HG03280 (cell line): Measurements from ENCODE around the gene UBE2E1.
A peak's percentile ranks its signal among the peaks of the same experiment; 100 is the strongest.
"Not testable (repeated sequence)": the region's sequence is repeated elsewhere in the genome, so short reads cannot be mapped to it uniquely, and the experiment has no call there.

Experiments
- ATAC-seq: cut with Tn5 transposase; IDR thresholded peaks from one replicate; pipeline ENCODE4 v1.9.1; 2021; ENCODE audit warnings: mild to moderate bottlenecking, moderate library complexity; ENCODE audit not compliant: unreplicated experiment

The UBE2E1 gene

DNA sequence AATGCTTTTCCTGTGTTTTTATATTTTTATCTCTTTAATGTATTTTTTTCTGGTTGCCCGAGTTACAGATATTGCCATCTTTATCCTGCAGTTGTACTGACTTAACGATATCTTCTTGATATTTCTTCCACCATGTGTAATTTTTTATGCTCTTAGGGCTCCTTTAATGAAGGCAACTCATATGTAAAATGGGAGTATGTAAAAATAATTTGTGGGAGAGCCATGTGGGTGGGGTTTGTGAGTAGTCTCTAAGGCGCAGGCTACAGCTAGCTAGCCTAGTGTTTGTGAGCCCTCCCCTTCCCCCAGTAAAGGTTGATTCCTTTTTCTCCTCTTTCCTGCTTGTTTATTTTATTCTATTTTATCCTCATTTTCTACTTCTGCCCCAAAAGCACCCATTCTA lies 38.1 kb downstream of the UBE2E1 start:
- ATAC-seq, result no peak

DNA sequence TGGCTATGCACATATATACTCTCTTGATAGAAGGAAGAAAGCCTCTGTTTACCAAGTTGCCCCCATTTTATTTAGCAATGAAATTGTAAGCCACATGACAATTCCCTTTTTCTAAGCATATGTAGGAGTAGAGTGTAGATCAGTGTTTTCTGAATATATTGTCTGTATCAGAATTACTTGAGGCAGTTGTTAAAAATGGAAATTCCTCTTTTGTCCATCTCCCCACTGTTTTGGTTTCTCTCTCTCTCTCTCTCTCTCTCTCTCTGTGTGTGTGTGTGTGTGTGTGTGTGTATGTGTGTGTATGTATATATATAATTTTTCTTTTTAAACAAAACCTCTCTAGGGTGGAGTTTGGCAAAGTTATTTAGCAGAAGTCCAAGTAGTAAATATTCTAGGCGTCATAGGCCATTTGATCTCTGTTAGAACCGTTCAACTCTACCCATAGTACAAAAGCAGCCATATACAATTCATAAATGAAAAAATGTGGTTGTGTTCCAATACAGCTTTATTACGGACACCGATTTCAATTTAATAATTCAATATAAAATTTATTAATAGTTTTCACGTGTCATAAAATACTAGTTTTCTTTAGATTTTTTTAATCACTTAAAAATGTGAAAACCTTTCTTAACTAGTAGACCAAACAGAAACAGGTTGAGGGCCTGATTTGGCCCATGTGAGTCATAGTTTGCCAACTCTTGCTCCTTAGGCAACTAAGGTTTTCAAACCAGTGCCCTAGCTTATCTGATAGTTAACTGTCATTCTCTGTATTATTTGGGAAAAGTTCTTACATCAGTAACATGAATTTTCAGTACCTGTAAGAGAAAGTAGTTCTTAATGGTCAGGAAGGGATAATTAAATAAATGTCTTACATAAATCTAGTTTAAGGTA lies 39.8 kb downstream of the UBE2E1 start:
- no peak for ATAC-seq

DNA sequence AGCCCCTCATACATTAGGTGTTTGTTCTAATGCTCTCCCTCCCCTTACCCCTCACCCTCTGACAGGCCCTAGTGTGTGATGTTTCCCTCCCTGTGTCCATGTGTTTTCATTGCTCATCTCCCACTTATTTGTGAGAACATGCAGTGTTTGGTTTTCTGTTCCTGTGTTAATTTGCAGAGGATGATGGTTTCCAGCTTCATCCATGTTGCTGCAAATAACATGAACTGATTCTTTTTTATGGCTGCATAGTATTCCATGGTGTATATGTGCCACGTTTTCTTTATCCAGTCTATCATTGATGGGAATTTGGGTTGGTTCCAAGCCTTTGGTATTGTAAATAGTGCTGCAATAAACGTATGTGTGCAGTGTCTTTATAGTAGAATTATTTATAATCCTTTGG lies 43.7 kb downstream of the UBE2E1 start:
- ATAC-seq, result not testable (repeated sequence)

- ATAC-seq, result no peak
Observed at GRCh38 chr3:23856286-23856685, 50.5 kb downstream of the UBE2E1 start.

DNA sequence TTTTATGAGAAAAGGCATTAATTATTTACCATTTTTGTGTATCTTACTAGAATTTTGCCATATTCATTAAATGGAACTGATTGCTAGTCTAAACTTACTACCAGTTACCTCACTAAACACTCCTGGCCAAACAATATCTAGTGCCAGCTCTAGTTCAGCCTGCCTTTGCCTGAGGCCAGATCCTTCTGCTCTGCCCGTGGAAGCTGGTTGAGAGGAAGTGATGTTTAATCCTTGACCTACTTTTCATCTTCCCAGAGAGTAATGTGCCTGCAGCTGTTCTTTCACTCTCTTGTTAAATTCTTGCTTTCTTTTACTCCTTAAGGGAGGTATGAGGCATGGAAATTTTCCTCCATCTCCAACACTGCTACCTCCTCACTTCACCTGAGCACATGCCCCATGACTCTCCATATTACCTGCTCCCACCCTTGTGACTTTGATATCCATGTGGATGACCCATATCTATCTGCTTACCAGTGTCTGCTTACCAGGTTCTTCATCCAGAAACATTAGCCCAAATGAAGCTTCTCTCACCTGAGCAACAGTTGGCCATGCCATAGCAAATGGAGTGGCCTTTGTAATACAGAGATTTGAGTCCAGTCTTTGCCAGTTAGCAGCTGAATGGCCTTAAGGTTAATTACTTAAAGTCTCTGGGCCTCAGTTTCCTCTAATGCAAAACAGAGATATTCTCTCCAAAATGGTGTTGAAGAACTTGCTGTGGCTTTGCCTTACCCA lies 53.4 kb downstream of the UBE2E1 start:
- ATAC-seq, result no peak

GRCh38 chr3:23859839-23860382 lies 54.2 kb downstream of the UBE2E1 start:
- no peak for ATAC-seq

DNA sequence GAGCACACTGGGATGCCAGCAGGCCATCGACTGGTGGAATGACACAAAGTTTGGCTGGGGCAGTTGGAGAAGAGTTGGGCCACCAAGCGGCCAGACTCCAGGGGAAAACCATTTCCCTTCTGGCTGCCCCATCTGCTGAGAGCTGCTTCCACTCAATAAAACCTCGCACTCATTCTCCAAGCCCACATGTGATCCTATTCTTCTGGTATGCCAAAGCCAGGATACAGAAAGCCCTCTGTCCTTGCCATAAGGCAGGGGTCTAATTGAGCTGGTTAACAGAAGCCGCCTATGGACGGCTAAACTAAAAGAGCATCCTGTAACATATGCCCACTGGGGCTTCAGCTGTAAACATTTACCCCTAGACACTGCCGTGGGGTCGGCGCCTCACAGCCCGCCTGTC lies 55.9 kb downstream of the UBE2E1 start:
- no peak for ATAC-seq

GRCh38 chr3:23863060-23863459 lies 57.3 kb downstream of the UBE2E1 start:
- ATAC-seq, result no peak

DNA sequence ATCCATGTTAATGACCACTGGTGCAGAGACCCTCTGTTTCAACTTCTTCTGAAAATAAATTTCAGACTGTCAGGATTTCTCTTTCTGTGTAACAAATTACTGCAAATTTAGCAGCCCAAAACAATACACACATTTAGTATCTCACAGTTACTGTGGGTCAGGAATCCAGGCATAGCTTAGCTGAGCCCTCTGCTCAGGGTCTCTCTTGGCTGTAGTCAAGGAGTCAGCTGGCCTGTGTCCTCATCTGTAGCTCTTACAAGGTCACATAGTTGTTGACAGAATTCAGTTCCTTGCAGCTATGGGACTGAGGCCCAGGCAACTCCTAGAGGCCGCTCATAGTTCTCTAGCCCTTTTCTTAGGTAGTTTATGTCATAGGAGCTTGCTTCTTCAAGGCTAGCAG lies 59.2 kb downstream of the UBE2E1 start:
- no peak for ATAC-seq

DNA sequence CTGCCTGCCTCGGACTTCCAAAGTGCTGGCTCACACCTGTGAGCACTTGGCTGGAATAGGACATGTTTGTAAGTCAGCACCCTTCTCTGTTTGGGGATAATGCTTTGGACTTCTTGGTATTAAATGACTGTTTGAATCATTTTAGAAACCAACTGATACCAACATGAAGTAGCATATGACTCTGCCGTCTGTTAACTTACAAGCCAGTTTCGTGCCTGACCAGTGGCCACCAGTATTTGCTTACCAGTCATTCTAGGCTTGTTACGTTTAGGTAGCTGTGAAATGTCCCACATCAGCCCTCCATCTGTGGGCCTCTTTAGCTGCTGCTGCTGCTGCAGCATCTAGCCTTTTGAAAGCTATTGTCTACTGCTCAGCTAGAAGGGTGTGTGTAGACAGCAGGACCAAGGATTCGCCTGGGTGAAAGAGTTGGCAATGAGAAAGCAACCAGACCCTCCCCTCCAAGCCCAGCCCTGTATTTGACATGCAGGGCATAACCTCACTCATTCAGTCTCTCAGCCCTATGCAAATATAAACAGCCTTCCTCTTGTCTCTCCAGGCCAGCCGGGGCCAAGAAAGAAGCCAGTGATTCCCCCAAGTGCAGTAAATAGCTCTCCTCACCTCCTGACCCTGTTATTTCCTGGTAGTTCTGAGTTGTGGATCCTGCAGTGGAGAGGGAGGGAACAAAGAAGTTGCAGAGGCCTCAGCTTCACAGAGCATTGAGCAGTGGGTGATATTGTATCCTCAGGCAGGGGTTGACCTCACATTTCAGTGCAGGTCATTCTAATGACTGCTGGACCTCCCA lies 60.0 kb downstream of the UBE2E1 start:
- peak; percentile 89 for ATAC-seq

DNA sequence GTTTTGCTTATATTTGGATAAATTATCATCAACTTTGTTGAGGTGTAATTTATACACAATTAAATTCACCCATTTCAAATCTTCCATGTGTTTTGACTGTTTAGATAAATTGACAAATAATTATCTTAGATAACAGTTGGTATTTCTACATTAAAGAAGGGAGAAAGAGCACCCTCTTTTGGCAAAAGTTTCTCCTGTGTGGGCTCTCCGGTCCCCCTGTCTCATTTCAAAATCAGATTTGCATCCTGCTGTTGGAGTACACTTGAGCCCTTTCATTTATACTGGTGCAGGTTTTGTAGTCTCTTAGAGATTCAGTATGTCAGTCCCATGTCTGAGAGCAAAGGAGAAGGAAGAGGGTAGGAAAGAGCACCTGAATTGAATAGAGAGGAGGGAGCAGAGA lies 61.6 kb downstream of the UBE2E1 start:
- no peak for ATAC-seq

GRCh38 chr3:23867838-23868237 lies 62.1 kb downstream of the UBE2E1 start:
- ATAC-seq, result no peak

- ATAC-seq, result no peak
Observed at GRCh38 chr3:23869977-23870662, 64.4 kb downstream of the UBE2E1 start.

GRCh38 chr3:23870663-23871043 lies 64.9 kb downstream of the UBE2E1 start:
- ATAC-seq, result not testable (repeated sequence)

GRCh38 chr3:23871361-23871760 lies 65.6 kb downstream of the UBE2E1 start:
- ATAC-seq, result not testable (repeated sequence)

- ATAC-seq, result no peak
Observed at GRCh38 chr3:23872330-23872729, 66.6 kb downstream of the UBE2E1 start.

DNA sequence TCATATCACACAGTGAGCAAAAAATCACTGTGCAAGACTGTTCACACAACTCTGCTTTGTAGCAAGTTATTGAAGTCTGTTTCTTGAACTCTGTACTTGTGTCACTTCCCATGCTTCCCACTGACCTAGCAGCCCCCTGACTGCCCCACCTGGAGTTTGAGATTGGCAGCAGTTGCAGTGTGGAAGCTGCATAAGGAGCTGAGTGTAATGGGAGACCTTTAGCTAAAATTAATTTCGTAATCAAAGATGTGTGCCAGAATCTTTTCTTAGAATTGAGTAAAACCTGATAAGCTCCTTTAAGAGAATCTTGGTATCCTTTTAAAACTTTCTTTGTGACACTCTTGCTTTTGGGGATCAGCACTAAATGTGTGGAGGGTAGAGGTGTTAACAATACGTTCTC lies 68.2 kb downstream of the UBE2E1 start:
- ATAC-seq, result no peak

DNA sequence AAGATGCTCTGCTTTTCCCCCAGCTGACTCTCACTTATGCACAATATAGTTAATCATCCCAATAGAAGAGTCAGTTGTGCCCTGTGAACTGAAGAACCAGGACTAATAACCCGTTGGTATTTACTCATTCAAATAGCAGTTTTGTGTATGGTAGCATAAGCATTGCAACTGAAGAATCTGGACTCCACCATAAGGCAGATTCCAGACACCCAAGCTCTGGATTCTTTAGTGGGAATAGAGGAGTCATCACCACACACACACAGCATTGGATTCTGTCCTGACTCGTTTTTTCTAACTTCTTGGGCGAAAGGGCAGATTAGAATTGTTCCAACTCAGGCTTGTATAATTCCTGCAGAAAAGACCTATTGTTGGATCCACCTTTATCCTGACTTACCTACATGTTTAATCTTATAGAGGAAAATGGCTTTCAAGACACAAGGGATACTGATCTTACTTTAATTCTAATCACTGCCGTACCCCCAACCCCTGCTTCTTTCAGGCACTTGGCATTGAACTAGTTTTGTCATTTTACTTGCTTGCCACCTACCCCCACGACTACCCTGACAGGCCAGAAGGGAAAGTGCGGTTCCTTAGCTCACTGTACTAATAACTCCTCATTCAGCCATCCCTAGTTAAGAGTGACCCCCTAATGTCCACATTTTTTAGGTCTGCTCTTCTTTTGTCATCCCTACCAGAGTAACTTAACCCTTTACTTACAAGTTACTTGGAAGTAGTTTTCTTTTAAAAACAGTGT lies 68.8 kb downstream of the UBE2E1 start:
- no peak for ATAC-seq

- ATAC-seq, result no peak
Observed at GRCh38 chr3:23875113-23875725, 69.5 kb downstream of the UBE2E1 start.
